Activated naive CD4-positive, alpha-beta T cell (primary cell): ENCODE data around the gene ZNF646.

ENCODE experiments used
- DNase-seq, 4 experiments: peaks; one replicate each; lab custom pipeline; 2025; lab: John Stamatoyannopoulos, UW

ZNF646 gene

DNA sequence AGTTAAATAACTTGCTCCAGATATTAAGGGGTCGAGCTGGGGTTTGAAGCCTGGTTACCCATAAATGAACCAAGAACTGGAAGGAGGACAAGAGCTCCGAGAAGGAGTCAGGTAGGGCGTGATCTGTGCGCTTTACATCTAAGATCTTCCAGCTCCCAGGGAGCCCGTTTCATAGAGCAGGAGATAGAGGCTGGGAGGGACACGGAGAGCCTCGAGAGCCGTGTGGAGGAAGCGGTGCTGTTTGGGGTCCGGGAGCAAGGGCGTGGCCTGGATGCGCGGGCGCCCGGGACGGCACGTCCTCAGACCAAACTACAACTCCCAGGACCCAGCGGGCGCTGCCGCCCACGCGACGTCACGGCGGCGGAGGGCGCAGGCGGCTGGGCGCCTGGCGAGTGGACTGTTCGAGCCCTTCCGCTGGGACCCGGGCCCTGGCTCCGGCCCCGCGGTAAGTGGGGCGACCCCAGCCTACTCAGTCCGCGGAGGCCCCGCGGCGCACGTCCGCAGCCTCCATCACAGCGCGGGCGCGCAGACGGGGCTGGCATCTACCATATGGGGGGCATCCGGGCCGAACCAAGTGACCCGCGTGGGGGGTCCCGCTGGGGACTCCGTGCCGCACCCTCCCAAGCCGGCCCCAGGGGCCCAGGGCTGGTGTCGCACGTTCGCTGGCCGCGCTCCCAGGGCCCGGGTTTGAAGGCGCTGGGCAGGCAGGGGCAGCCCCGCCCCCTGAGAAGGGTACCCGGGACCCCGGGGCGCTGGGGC is 34.0 kb downstream of the ZNF646 start, which contains the start of gene BCKDK:
Gene BCKDK, plus strand, starts transcription at position 352 of the 759 bp plus-strand sequence. CDS start 838 bp downstream, outside the sequence.
- peak; percentile 15 to 48 (median 26) for DNase-seq

GRCh38 chr16:31108794-31109558 is 34.8 kb downstream of the ZNF646 start:
- DNase-seq: no peak

GRCh38 chr16:31109622-31110021 is 35.4 kb downstream of the ZNF646 start:
- DNase-seq: no peak

DNA sequence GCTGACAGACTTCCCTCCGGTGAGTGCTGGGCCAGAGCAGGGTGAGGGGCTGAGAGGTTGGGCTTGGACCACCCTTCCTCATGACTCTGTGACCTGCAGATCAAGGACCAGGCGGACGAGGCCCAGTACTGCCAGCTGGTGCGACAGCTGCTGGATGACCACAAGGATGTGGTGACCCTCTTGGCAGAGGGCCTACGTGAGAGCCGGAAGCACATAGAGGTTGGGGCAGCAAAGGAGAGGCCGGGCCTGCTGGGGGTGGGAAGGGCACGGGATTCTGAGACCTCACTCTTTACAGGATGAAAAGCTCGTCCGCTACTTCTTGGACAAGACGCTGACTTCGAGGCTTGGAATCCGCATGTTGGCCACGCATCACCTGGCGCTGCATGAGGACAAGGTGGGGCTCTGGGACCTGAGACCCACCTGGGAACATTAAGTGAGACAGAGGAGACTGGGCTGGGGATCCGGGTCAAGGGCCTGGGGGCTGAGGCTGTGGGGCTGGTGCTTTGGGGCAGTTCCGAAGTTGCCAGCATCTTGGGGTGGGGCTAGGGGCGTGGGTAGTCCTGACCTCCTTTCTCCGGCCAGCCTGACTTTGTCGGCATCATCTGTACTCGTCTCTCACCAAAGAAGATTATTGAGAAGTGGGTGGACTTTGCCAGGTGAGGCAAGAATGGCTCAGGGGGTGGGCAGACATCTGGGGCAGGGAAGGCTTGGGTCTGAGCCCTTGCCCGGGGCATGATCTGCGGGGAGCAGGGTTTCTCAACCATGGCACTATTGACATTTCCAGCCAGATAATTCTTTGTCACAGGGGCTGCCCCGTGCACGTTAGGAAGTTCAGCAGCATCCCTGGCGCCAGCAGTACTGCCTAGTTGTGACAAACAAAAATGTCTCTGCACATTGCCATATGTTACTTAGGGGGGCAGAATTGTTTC is 36.1 kb downstream of the ZNF646 start:
- DNase-seq: no peak

GRCh38 chr16:31111881-31112466 is 37.8 kb downstream of the ZNF646 start:
- no peak for DNase-seq

GRCh38 chr16:31112711-31113110 is 38.5 kb downstream of the ZNF646 start:
- DNase-seq: no peak

DNA sequence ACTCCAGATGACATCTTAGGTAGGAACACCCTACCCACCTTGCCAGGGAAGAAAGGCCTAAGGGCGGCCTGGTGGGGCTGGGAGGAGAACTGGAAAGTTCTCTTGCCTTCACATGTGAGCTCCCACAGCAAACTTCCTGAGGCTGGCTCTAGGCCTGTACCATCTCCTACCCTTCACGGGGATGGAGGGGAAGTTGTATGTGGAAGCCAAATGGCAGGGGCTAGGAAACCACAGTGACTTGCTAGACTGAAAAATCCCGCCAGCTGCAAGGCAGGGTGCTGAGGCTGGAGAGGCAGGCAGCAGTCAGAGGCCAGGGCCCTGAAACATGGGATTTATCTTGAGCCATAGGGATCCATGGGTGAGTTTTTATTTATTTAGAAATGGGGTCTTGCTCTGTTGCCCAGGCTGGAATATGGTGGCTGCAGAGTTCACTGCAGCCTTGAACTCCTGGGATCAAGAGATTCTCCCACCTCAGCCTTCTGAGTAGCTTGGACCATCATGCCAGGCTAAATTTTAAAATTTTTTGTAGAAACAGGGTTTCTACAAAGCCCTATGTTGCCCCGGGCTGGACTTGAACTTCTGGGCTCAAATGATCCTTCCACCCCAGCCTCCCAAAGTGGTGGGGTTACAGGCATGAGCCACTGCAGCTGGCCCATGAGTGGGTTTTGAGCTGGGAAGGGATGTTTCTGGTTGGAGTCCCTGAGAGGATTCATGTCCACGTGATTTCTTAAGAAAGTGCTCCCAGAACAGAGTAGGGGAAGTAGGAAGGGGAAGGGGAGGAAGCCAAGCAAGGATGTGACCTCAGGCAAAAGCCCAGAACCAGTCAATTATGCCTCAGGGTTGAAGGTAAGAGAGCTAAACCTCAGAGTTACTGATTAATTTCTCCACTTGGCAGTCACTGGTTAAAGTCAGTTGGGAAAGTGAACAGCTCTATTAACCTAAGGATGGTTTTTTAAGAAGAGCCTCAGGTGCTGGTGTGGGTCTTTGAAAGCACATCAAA is 39.2 kb downstream of the ZNF646 start:
- DNase-seq: no peak

DNA sequence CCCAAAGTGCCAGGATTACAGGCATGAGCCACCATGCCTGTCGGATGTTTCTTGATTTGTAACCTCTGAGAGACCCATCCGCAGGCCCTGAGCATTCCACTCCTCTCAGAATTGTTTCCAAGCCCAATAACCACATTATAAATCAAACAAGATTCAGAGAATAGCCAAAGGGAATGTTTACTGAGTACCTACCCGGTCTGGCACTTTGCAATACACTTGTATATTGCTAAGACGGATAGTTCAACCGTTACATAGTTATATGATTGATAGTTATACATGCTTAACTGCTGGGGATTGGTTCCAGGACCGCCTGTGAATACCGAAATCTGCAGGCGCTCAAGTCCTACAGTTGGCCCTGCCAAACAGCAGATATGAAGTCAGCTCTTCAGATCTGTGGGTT is 40.2 kb downstream of the ZNF646 start:
- DNase-seq: no peak

DNA sequence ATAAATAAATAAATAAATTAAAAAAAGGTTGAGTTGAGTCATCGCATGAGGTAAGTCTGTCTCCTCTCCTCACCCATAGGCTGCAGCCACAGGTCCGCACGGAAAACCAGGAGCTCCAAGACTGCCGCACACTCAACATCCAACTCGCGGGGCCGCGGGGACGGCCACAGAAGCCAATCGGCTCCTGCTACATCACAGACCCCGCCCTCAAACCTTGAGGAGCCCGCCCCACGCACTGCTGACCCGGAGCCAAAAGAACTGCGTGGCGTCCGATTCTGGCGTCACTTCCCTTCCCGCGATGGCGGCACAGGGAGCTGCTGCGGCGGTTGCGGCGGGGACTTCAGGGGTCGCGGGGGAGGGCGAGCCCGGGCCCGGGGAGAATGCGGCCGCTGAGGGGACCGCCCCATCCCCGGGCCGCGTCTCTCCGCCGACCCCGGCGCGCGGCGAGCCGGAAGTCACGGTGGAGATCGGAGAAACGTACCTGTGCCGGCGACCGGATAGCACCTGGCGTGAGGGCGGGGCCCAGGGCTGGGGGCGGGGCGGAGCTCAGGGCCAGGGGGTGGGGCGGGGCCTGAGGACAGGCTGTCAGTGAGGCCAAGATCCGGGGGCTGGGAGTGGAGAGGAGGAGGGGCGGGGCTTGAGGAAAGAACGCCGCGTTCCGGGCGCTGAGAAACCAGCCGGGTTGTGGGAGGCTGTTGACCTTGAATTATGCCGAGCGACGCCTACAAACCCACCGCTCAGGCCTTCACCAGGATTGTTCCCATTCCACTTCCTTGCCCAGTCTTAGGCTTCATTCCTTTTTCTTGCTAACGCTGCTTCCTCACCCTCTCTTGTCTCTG is 43.4 kb downstream of the ZNF646 start, which contains the start of gene KAT8:
Gene KAT8, plus strand, starts transcription at position 281 of the 839 bp plus-strand sequence. Its CDS starts 18 bp downstream, at position 299.
- DNase-seq: peak; percentile 88 to 96 (median 92)

DNA sequence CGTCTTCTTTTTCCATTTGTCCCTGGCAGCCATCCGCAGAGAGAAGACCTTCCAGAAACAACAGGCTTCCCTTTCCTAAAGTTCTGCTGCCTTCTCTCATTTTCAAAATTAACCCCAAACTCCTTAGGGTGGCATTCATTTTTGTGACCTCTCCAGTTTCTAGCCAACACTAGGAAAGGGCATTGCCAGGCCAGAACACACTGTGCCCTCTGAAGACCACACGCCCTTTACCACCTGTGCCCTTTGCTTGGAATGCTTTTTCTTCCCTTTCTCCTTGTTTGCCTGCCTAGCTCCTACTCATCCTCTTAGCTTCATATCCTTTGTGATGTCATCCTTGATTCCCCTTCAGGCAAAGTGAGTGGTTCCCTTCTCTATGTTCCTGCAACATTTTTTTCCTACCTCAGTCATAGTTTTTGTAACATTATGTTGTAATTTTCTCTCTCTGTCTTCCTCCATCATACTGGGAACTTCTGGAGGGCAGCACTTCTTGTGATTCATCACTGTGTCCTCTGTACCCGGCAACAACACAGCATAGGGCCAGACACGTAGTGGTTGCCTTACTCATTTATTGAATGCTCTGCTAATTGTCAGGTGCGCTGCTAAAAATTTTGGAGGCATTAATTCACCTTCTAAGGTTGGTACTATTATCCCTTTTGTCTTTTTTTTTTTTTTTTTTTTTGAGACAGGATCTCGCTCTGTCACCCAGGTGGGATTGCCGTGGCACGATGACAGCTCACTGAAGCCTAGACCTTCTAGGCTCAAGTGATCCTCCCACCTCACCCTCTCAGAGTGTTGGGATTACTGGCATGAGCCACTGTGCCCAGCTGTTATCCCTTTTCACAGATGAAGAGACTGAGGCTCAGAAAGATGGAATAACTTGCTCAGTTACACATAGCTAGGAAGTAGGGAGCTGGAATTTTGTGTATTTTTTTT is 44.3 kb downstream of the ZNF646 start:
- no peak for DNase-seq

- no peak for DNase-seq
Observed at GRCh38 chr16:31120129-31120528, 45.9 kb downstream of the ZNF646 start.

GRCh38 chr16:31125844-31126243 is 51.6 kb downstream of the ZNF646 start:
- no peak for DNase-seq

DNA sequence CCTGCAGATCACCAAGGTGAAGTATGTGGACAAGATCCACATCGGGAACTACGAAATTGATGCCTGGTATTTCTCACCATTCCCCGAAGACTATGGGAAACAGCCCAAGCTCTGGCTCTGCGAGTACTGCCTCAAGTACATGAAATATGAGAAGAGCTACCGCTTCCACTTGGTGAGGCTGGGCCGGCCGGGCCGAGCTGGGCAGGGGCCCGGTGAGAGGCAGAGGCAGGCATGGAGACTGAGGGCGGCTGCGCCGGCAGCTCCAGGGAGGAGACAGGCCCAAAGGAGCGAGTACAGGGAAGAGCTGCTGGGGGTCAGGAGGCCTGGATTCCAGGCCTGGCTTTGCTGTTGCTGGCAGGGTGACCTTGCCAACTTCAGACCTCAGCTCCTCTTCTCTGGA is 53.0 kb downstream of the ZNF646 start:
- DNase-seq: no peak

- DNase-seq: no peak
Observed at GRCh38 chr16:31128711-31129567, 54.7 kb downstream of the ZNF646 start.

DNA sequence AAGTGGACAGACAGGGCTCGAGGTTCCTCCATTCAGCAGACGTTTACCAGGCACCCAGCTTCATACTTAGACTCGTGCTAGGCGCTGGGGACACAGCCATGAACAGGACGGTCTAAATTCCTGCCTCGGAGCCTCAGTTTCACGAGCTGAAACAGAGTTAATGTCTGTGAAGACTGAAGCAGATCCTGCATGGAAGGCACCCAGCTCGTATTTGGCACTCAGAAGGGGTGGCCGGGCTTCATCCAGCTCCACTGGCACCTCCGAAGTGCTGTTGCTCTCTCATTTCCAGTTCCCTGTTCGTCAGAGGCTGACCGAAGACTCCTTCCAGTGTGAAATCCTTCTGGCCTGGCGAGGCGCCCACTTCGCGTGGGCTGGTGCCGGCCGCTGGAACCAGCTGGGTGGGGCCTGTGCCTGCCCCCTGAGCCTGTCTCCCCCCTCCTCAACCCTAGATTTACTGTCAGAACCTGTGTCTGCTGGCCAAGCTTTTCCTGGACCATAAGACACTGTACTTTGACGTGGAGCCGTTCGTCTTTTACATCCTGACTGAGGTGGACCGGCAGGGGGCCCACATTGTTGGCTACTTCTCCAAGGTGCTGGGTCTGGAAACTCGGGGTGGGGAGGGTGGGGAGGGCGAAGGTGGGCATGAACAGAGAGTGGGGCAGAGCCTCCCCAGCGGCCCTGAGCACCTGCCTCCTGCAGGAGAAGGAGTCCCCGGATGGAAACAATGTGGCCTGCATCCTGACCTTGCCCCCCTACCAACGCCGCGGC is 55.5 kb downstream of the ZNF646 start:
- no peak for DNase-seq

- DNase-seq: no peak
Observed at GRCh38 chr16:31130336-31130891, 56.2 kb downstream of the ZNF646 start.
